Bronchial epithelial cell (primary cell): Measurements from ENCODE around the gene KRTAP5-1. TPM values are rescaled to one million over a fixed set of nuclear protein-coding genes. Genes with fewer than 3 reads are reported as not detected.

Experiments
- DNase-seq: peaks from one replicate; pipeline ENCODE4 v3.0.0-alpha.2; 2010; ENCODE audit warnings: low read depth
- FAIRE-seq: peaks from 2 replicates; lab custom pipeline; 2011; peaks lifted over from hg19 to GRCh38; lab: Jason Lieb, UNC
- H3K27me3 ChIP-seq: 2 replicates; pipeline ENCODE4 v1.5.1; 2011; ENCODE audit warnings: low read length; ENCODE audit not compliant: control insufficient read depth, insufficient read depth
- H3K36me3 ChIP-seq: 2 replicates; pipeline ENCODE4 v1.5.1; 2011; ENCODE audit warnings: low read length; ENCODE audit not compliant: control insufficient read depth, insufficient read depth
- H3K4me3 ChIP-seq: 2 replicates; pipeline ENCODE4 v1.5.1; 2011; ENCODE audit warnings: mild to moderate bottlenecking, low read depth, low read length, control low read depth
- CTCF ChIP-seq: IDR thresholded peaks from 2 replicates; pipeline ENCODE4 v1.5.1; 2011; ENCODE audit warnings: mild to moderate bottlenecking, moderate library complexity, low read length, control low read depth, inconsistent platforms; ENCODE audit not compliant: insufficient read depth, severe bottlenecking
- total RNA-seq: library from RNA; depleted of rRNA; stranded (reverse); fragments of >200 nt; gene quantifications from 2 replicates; pipeline ENCODE4 v1.2.1, GENCODE V29; 2014

KRTAP5-1 gene
- total RNA-seq, 1 donor from 2014 or later: not detected

DNA sequence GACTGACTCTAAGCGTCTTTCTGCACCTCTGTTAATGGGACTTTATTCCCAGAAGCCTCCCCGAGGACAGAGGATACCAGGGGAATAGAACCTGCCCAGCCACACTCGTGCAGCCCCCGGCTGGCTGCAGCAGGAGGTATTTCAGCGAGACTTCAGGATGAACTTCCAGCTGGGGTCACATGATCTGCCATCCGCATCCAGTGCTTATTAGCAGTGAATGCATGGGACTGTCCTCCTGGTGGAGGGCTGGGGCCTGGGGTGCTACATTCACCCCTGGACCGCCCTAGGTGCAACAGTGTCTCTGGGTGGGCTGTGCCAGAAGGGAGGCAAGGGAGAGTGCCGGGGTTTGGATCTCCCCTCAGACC lies 14.6 kb downstream of the KRTAP5-1 start:
- no peak overlapping the region for H3K4me3 ChIP-seq
- TF ChIP-seq CTCF: no peak
- FAIRE-seq: no peak
- H3K27me3 ChIP-seq: peaks cover 5% of the 10 kb centered on the region
- DNase-seq: no peak
- H3K36me3 ChIP-seq: no peaks in the 10 kb centered on the region

- no peak for DNase-seq
- no peak for TF ChIP-seq CTCF
- no peak for FAIRE-seq
- H3K27me3 ChIP-seq: peaks cover 5% of the 10 kb centered on the region
- no peaks in the 10 kb centered on the region for H3K36me3 ChIP-seq
- H3K4me3 ChIP-seq: no peak overlapping the region
Measured at GRCh38 chr11:1570001-1570453, 15.1 kb downstream of the KRTAP5-1 start.

DNA sequence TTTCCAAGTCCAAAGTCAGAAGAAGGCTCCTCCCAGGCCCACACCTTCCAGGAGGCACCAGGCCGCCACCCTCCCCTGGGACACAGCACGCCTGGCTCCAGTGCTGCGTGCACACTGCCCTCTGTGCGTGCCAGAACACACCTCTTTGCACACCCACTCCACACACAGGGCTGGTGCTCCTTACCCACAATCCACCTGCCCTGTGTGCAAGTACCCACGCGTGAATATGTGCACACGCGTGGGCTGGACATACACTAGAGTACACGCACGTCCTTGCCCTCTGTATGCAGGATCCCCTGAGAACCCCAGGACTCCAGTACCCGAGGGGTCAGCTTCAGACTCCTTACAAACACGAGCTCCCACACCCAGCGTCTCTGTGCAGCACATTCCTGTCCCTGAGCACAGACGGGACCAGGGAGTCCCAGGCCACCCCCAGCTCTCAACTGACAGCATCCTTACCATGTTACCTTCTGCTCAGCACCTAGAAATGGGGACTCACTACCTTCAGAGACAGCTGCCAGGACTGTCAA lies 15.8 kb downstream of the KRTAP5-1 start:
- DNase-seq (no peak), FAIRE-seq (no peak)
- Histone ChIP-seq H3K27me3 (peaks cover 6% of the 10 kb centered on the region), H3K4me3 (no peak overlapping the region), H3K36me3 (no peaks in the 10 kb centered on the region)
- TF ChIP-seq CTCF: no peak

DNA sequence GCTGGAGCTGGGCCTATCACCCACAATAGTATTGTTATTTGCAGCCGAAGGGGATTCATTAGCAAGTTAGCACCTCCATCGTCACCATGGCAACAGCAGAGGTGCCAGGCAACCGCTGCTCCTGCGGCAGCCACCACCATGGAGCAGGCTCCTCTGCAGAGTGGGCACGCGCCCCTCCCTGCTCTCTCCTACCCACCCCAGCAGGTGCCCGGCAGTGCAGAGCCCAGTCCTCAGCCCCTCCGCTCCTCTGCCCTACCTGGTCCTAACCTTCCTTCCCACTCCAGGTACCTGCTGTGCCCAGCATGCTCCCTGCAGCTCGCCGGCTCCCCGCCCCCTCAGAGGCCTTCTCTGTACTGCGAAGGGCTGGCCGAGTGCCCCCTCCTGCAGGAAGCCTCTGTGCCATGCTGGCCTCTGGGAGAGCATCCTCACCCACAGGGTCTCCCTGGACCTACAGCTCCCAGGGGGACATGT lies 16.6 kb downstream of the KRTAP5-1 start:
- Histone ChIP-seq H3K4me3 (no peak overlapping the region), H3K27me3 (peaks cover 6% of the 10 kb centered on the region), H3K36me3 (no peaks in the 10 kb centered on the region)
- TF ChIP-seq CTCF: no peak
- DNase-seq (no peak), FAIRE-seq (no peak)

DNA sequence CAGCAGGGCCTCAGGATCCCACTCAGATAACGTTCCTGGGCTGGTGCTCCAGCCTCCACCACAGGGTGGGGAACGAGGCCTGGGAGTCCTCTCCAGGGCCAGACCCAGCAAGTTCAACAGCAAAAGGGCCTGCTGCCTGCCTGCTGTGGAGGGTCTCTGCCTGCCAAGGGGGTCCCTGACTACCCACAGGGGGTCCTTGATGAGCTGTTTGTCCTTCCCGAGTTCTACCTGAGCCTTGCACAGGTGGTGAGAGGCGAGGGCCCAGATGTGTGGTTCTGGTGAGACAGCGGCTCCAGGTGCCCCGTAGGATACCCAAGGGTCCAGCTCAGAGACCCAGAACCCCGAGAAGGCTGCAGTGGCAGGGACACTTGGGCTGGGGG lies 17.4 kb downstream of the KRTAP5-1 start:
- Histone ChIP-seq H3K27me3 (peaks cover 4% of the 10 kb centered on the region), H3K4me3 (no peak overlapping the region), H3K36me3 (no peaks in the 10 kb centered on the region)
- DNase-seq: no peak
- FAIRE-seq: no peak
- TF ChIP-seq CTCF: no peak
